Activated CD8-positive, alpha-beta T cell treated with anti-CD3 and anti-CD28 coated beads for 36 hours (primary cell): ENCODE results near the gene VPREB3. TPM values are rescaled to one million over a fixed set of nuclear protein-coding genes. Genes with fewer than 3 reads are reported as not detected.

Source experiments
- ATAC-seq: fragments of 200-7000 bp; cut with Tn5 transposase; one replicate; pipeline ENCODE4 v1.10.0; 2021; ENCODE audit warnings: mild to moderate bottlenecking, moderate library complexity
- CTCF ChIA-PET: fragments of 350-600 bp; sonication (Branson Sonifier 250); formaldehyde crosslinking; loops from one replicate; lab custom pipeline; 2021; ENCODE audit warnings: antibody characterized with exemption; lab: Charles Lee
- POLR2A ChIA-PET: fragments of 350-600 bp; sonication (Branson Sonifier 250); formaldehyde crosslinking; loops from one replicate; lab custom pipeline; 2021; ENCODE audit warnings: antibody characterized with exemption; lab: Charles Lee
- DNase-seq: peaks from one replicate; pipeline ENCODE4 v3.0.0-alpha.2; 2020
- H3K27ac Mint-ChIP-seq: one replicate; pipeline ENCODE4 v1.8.0; 2021; ENCODE audit warnings: mild to moderate bottlenecking, mixed read lengths
- H3K27me3 Mint-ChIP-seq: one replicate; pipeline ENCODE4 v1.8.0; 2021; ENCODE audit warnings: mixed read lengths
- H3K36me3 Mint-ChIP-seq: one replicate; pipeline ENCODE4 v1.8.0; 2021; ENCODE audit warnings: low read depth, mixed read lengths
- H3K4me1 Mint-ChIP-seq: one replicate; pipeline ENCODE4 v1.8.0; 2021; ENCODE audit warnings: low read depth, mixed read lengths
- H3K4me3 Mint-ChIP-seq: one replicate; pipeline ENCODE4 v1.8.0; 2021; ENCODE audit warnings: mild to moderate bottlenecking, moderate library complexity, mixed read lengths
- H3K9me3 Mint-ChIP-seq: one replicate; pipeline ENCODE4 v1.8.0; 2021; ENCODE audit warnings: mixed read lengths
- CTCF ChIP-seq: fragments of 200-600 bp; IDR thresholded peaks from one replicate; pipeline ENCODE4 v1.8.0; 2022; ENCODE audit warnings: antibody characterized with exemption, mild to moderate bottlenecking
- intact Hi-C: fragments of 100-400 bp; cut with micrococcal nuclease; formaldehyde crosslinking; loops from one replicate; pipeline ENCODE4 v1.10.0; 2022
- total RNA-seq, 2 experiments: library from RNA; stranded (reverse); gene quantifications; one replicate each; pipeline ENCODE4 v1.2.3, GENCODE V29; 2021

Gene VPREB3
- total RNA-seq, 2 experiments from 2014 or later, result not detected

- Mint-ChIP-seq H3K4me3 (no peak overlapping the region), H3K4me1 (peaks cover 18% of the 10 kb centered on the region), H3K27ac (no peak overlapping the region), H3K27me3 (no peaks in the 10 kb centered on the region), H3K36me3 (no peaks in the 10 kb centered on the region), H3K9me3 (no peaks in the 10 kb centered on the region)
- ATAC-seq, result no peak
- POLR2A ChIA-PET, result interaction anchor here (1.0 to 1.3 kb wide), 2 partner anchors 14 to 37 kb away, joined by 3 read pairs; no protein-coding TSS in a partner anchor
- TF ChIP-seq CTCF, result no peak
- intact Hi-C loops, result no loop called here
- CTCF ChIA-PET, result interaction anchor here (1.0 kb wide), 2 partner anchors 13 to 14 kb away, joined by 3 read pairs; partner anchors contain the start of gene CHCHD10
- no peak for DNase-seq
These were observed 840 bp downstream of the VPREB3 start for GRCh38 chr22:23753385-23753784.

GRCh38 chr22:23752750-23753149, 1.5 kb downstream of the VPREB3 start:
- no peak for ATAC-seq
- Mint-ChIP-seq H3K4me3 (no peak overlapping the region), H3K4me1 (peaks cover 18% of the 10 kb centered on the region), H3K27ac (no peak overlapping the region), H3K9me3 (no peaks in the 10 kb centered on the region), H3K27me3 (no peaks in the 10 kb centered on the region), H3K36me3 (no peaks in the 10 kb centered on the region)
- DNase-seq, result no peak
- intact Hi-C loops, result no loop called here
- ChIA-PET CTCF (interaction anchor here (1.0 kb wide), 2 partner anchors 13 to 15 kb away, joined by 3 read pairs; partner anchors contain the start of gene CHCHD10), POLR2A (interaction anchor here (1.0 to 2.7 kb wide), 4 partner anchors 10 to 142 kb away, joined by 3 to 19 read pairs (median 3); partner anchors contain the start of gene C22orf15)
- TF ChIP-seq CTCF, result no peak

- ChIA-PET CTCF (interaction anchor here (1.2 kb wide), 1 partner anchor 13 kb away, joined by 3 read pairs; no protein-coding TSS in a partner anchor), POLR2A (interaction anchor here (0.8 to 2.7 kb wide), 3 partner anchors 11 to 143 kb away, joined by 3 to 19 read pairs (median 3); partner anchors contain the start of gene C22orf15)
- DNase-seq (no peak), ATAC-seq (no peak)
- peak overlapping the region; percentile 80 for H3K4me3 Mint-ChIP-seq
- peak overlapping the region; percentile 46 for H3K27ac Mint-ChIP-seq
- H3K27me3 Mint-ChIP-seq, result no peaks in the 10 kb centered on the region
- intact Hi-C loops, result no loop called here
- TF ChIP-seq CTCF, result no peak
- no peaks in the 10 kb centered on the region for H3K9me3 Mint-ChIP-seq
- H3K4me1 Mint-ChIP-seq, result peaks cover 18% of the 10 kb centered on the region
- no peaks in the 10 kb centered on the region for H3K36me3 Mint-ChIP-seq
These were observed 2.0 kb downstream of the VPREB3 start for GRCh38 chr22:23752090-23752691.

- POLR2A ChIA-PET, result interaction anchor here (0.8 to 2.7 kb wide), 4 partner anchors 8 to 143 kb away, joined by 3 to 19 read pairs (median 4); partner anchors contain the start of gene C22orf15
- intact Hi-C loops, result no loop called here
These were observed 2.7 kb downstream of the VPREB3 start for GRCh38 chr22:23751441-23751996.

More at GRCh38 chr22:23751441-23751996, 2.7 kb downstream of the VPREB3 start:
- ATAC-seq (peak; percentile 20), DNase-seq (peak; percentile 47)
- no peak for TF ChIP-seq CTCF
- Mint-ChIP-seq H3K4me3 (peak overlapping the region; percentile 80), H3K4me1 (peaks cover 15% of the 10 kb centered on the region), H3K27me3 (no peaks in the 10 kb centered on the region), H3K27ac (peak overlapping the region; percentile 79), H3K9me3 (no peaks in the 10 kb centered on the region), H3K36me3 (no peaks in the 10 kb centered on the region)
- CTCF ChIA-PET, result interaction anchor here (1.2 to 1.4 kb wide), 2 partner anchors 14 to 17 kb away, joined by 3 read pairs; no protein-coding TSS in a partner anchor
